Retinal pigment epithelial cell (primary cell): Measurements from ENCODE around the gene FAM50A.

ENCODE experiments used
- DNase-seq: peaks from one replicate; pipeline ENCODE4 v3.0.0-alpha.2; 2010; ENCODE audit warnings: low read depth
- H3K4me3 ChIP-seq: 2 replicates; pipeline ENCODE4 v1.5.1; 2011; ENCODE audit warnings: mild to moderate bottlenecking, low read length, control low read depth, moderate library complexity
- CTCF ChIP-seq: conservative IDR thresholded peaks from 2 replicates; pipeline ENCODE4 v1.5.1; 2011; ENCODE audit warnings: low read depth, low read length, control low read depth, inconsistent platforms

Gene FAM50A

GRCh38 chrX:154401045-154401799 is 42.7 kb upstream of the FAM50A start:
- H3K4me3 ChIP-seq: no peak overlapping the region

GRCh38 chrX:154401918-154402621 is 41.9 kb upstream of the FAM50A start:
- no peak for TF ChIP-seq CTCF
- H3K4me3 ChIP-seq: no peak overlapping the region
- DNase-seq: no peak

More at GRCh38 chrX:154401045-154401799, 42.7 kb upstream of the FAM50A start:
- no peak for DNase-seq
- no peak for TF ChIP-seq CTCF

GRCh38 chrX:154402622-154403127 is 41.3 kb upstream of the FAM50A start:
- H3K4me3 ChIP-seq: no peak overlapping the region
- DNase-seq: no peak
- no peak for TF ChIP-seq CTCF

GRCh38 chrX:154403192-154403591 is 40.7 kb upstream of the FAM50A start:
- no peak for DNase-seq
- no peak for TF ChIP-seq CTCF
- no peak overlapping the region for H3K4me3 ChIP-seq

- TF ChIP-seq CTCF: no peak
- DNase-seq: no peak
- H3K4me3 ChIP-seq: no peak overlapping the region
These were observed 40.1 kb upstream of the FAM50A start for GRCh38 chrX:154403858-154404257.

- no peak for TF ChIP-seq CTCF
- no peak overlapping the region for H3K4me3 ChIP-seq
- no peak for DNase-seq
These were observed 39.2 kb upstream of the FAM50A start for GRCh38 chrX:154404625-154405192.
